Suppressor macrophage treated with lipopolysaccharide for 1 hour (primary cell): ENCODE data around the gene DLG3.
"Not testable (repeated sequence)": the region's sequence is repeated elsewhere in the genome, so short reads cannot be mapped to it uniquely, and the experiment has no call there.

Experiments used
- DNase-seq, 3 donors: peaks; one replicate each; pipeline ENCODE4 v3.0.0-alpha.2; 2020 to 2022

The DLG3 gene

DNA sequence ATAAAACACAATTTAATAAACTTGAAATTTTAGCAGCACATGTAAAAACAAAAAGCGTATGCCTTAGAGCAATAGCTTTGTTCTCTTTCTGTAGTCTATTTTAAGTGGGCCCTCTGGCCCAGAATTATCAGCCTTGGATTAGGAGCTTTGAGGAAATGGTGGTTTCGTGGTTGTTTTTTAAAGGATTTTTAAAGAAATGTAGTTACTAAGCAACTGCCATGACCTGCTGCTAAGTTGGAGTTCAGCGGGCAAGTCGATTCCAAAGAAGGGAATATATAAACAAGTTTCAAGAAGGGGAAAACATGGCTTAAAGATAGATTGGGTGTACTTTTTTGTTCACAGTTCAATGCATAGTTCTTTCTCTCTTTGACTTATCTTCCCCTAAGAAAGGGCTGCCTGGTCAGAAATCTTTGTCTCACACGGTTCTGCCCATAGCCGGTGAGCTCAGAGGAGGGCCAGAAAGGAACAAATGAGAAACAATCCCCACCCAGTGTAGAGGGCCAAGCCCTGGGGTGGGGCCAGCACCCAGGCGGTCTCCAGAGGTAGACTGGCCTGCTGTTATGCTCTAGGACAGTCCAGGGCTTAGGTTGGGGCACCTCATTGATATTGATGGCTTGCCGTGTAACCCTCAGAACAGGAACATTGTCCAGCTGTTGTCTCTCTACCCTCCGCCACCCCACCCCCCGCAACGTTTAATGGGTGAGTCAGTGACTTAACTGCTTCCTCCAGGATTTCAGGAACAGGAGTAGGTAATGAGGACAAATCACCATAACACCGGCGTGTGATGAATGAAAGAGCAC lies 32.5 kb downstream of the DLG3 start:
- peak in 2 of 3 donors; percentile 21 to 23 for DNase-seq

DNA sequence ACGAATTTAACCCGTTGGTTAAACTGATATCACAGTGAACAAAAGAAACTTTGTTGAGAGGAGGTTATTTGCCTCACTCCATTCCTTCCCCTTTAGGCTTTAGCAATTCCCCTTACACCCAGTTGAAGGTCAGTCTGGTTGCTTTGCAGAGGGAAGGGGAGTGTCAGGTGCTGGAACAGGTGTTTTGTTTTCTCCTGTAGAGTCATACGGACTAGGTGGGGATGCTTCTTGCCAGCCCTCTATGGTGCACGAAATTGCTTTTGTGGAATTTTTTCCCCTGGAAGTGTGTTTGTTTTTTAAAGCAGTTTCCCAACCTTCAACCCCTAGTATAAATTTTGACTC lies 33.1 kb downstream of the DLG3 start:
- no peak for DNase-seq

DNA sequence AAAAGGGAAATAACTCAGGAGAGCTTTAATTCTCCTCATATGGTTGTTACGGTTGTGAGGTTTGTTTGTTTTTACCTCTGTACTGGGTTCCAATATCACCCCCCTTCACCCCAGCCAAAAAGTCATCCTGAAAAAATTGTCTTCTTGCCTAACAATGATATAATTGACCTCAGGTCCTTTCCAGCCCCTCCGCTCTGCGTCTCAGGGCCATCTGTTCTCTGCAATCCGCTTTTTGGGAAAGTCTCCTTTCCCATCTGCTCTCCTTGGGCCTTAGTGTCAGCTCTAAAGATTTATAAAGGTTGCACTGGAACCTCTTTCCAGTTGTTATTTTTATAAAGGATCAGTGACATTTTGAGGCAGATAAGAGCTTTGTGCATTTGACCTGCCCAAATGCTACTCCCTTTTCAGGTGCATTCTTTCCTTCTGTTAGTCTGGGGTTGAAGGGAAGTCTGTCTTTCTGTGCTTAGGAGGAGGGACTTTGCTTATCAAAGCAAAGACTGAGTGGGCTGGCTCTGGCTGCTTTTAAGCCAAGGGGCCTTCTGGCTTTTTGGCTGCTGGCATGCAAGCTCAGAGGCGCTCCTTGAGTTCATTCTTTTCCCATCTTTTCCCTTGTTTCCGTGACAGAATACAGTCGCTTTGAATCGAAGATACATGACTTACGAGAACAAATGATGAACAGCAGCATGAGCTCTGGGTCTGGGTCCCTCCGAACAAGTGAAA lies 34.1 kb downstream of the DLG3 start:
- DNase-seq: no peak

DNA sequence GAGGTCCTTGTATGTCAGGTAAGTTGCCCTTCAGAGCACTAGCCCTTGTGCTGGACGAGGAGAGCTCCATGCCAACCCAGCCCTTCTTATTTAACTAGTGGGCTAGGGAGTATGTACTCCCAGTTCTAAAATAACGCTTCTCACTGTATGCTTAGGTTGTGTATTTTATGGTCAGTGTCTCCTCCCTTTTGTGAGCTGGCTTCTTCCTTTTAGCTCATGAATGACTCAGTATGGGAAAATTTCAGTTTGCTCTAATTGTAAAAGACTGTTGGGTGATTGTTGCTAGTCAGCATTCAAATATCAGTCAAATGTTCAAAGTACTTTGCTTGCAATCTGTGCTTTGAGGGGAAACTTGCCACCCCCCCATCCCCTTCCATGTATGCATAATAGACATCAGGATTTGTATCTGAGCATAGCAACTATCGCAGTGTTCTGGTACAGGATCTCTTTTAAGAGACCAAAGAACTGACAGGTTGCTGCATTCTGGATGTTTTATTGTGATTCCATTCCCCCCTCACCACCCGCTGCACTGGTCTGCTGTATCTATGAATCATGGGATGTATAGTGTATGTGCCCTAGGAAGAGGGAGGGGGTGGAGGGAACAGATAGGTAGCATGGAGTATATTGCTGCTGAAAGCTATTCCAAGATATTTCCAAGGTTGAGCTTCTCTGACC lies 34.7 kb downstream of the DLG3 start:
- peak in 2 of 3 donors; percentile 45 to 49 for DNase-seq

DNA sequence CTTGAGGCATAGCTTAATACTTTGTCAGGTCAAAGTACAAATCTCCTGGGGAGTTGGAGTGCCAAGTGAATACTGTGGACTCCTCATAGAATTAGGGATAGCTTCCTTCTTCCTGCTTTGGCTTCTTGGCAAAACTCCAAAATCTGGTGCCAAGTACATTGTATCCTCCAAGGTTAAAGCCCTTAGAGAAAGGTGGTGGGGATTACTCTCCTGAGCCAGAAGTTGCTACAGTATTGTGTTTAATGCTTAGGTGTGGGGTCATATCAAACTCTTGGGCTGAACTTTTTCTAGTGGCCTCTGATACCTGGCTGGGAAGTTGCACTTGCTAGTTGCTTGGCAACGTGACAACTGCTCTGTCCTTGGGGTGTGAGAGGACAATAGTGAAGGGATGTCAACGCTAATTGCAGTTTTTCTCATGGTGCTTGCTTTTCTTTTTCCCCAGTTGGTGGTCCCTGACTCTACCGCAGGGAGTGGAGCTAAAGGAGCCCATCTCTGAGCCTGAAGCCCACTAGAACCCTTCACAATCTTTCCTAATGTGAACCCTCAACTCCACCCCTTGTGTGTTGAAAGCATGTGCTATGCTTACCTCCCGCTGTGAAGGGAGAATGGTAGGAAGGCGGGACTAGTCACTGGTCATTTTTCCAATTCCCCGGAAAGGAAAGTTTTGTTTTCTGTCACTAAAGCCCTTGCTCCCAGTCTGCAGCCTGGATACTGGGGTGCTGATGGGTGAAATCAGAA lies 35.5 kb downstream of the DLG3 start:
- no peak for DNase-seq

DNA sequence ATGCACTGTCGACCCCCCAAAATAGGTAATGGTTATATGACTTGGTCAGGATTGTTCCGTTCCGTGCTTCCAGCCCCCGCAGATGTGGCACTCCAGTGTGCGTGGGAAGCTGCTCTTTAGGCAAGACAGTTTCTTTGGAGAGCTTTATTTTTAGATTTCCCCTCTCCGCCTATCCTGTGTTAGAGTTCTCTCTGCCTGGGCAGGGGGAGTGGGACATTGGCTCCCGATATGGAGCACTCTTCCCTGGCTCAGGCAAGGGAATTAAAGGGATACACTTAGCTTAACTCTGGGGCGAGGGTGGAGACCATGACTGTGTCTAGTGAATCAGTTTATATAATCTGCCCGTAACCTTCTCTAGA lies 36.0 kb downstream of the DLG3 start:
- no peak for DNase-seq

DNA sequence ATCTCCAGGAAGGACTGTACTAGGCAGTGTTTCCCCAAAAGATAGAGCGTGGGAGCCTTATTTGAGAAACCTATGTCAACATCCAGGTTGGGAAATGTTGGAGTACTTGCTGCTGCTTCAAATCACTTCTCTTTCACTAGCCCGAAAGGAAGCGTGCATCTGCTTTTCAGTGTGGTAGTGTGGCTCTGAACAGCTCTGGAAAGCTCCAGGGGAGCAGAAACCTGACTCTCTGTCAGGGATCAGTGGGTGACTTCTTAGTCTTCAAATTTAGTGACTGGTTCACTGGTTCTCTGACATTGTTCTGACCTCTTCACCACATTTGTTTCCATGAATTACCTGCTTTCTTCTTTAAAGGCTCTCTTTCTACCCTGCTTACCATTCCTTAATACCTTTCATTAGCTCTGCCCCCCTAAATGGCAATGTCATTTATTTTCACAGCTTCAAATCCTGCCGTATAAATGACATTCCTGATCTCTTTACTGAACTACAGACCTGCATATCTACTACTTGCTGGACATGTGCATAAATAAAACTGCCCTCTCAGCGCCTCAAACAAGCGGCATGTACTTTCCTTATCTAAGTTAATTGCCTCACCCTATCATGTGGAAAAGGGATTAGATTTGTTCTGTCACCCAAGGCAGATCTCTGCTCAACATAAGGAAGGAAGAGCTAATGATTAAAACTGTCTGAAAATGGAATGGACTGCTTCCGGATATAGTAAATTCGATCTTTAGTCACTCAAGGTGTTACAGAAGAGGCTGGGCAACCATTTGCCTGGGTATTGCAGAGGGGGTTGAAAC lies 37.0 kb downstream of the DLG3 start:
- DNase-seq: peak; percentile 58 to 72 (median 71)

DNA sequence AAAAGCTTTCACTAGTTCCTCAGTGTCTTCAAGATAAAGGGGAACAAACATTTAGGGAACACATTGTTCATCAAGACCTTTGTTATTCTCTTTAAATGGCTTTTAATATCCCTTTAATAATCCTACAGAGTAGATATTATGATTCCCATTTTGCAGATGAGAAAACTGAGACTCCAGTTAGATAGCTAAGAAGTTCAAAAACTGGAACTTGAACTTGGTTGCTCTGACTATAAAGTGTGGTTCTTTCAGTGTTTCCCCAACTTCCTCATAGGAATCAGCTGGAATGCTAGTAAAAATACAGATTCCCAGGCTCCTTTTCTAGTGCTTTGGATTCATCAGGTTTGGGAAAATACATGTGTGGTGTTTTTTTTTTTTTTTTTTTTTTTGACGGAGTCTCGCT lies 37.7 kb downstream of the DLG3 start:
- peak in 1 of 3 donors; percentile 14 for DNase-seq

DNA sequence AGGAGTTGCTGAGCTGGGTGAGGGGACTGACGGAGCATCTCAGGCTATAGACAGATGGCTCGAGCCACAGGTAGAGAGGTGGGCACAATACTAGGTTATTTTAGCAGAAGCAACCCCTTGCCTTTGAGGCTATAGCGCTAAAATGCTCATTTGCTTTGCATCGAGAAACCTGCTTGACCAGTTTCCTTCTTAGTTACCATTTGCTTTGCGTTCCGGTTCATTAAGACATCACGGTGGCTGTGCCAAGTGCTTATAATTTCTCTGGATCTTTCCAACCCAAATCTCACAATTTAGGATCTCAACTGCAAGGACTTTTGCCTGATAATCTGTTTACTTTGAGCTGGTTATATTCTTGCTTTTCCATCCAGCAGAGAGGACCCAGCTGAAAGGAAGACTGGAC lies 40.8 kb downstream of the DLG3 start:
- DNase-seq: no peak

DNA sequence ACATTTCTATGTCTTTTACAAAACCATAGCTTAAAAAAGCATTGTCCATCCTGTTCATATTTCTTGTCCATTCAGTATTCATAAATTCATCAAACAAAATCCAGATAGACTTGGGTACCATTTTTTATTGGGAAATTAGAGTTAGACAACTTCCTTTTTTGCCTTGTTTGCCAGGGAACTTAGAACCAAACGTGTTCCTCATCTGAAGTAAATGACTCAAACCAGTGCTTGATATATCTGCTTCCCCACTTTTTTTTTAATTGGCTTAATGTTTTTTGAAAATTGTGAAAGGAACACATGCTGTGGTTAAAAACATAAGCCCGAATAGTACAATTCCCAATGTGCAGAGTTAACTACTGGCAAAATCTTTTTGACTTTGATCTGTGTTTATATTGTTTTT lies 44.2 kb downstream of the DLG3 start:
- DNase-seq: peak in 2 of 3 donors; percentile 34 to 46

DNA sequence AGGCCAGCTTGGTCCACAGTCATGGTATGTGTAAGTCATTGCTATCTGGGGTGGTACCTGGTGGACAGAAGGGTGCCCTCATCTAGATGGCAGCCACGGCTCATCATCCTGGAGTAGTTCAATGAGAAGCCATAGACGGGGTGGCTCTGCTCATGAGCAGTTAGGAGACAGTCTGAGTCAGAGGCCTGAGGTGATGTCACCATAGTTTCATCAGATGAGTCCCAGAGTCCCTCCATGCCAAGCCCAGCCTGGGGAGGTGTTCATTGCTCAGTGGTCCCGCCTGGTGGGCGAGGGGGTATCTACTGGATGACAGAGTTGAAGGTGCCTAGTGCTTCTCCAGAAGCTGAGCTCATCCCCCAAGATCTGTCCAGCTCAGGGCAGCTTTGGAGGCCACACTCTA lies 49.8 kb downstream of the DLG3 start:
- peak; percentile 37 to 42 (median 40) for DNase-seq

DNA sequence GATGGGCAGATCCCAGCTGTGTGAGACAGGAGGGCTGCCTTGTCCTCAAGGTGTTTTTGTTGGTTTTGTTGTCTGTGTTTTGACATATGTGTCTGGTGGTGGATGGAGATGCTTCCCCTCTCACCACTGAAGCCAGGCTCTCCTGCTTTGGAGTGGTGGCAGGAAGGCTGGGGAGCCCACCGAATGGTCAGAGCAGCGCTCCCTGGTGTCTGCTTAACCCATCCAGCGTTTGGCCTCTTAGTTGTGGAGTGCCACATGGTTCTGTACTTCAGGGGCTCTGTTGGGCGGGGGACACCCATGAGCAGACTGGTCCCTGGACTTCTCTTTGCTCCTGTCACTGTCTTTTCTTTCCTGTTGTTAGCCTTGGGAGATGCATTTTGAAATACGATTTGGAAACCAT lies 51.9 kb downstream of the DLG3 start:
- DNase-seq: no peak

DNA sequence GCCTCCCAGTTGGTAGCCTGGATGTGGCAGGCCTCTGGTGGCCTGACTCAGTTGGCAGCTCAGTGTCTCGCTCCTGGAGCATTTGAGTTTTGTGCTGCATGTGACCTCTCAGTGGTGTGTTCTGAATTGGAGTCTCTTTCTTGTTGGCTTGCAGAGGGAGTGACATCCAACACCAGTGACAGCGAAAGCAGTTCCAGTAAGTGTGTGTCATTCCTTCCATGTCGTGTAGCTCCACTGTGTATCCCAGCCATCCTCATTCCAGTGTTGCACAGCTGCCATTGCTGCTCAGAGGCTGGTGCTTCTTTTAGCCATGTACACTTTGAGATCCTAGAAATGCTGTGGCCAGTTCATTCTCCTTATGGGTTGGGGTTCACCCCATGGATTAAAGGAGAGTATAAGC lies 52.4 kb downstream of the DLG3 start:
- no peak for DNase-seq

DNA sequence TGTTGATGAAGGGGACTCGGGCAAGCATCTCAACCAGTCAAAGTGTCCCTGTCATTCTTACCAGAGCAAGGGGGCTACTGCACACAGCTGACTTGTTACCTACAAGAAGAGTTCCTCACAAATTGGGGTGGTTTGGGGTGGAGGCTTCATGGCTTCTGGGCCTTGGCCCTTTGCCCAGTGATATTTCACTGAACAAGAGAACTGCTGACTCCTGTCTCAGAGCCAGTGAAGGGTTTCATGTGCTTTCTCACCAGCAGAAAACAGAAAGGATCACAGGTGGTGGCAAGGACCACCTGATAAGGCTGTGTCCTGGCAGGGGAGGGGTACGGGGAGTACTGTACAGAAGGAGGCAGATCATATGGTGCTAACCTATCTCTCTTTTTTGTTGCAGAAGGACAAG lies 53.5 kb downstream of the DLG3 start:
- DNase-seq: no peak

DNA sequence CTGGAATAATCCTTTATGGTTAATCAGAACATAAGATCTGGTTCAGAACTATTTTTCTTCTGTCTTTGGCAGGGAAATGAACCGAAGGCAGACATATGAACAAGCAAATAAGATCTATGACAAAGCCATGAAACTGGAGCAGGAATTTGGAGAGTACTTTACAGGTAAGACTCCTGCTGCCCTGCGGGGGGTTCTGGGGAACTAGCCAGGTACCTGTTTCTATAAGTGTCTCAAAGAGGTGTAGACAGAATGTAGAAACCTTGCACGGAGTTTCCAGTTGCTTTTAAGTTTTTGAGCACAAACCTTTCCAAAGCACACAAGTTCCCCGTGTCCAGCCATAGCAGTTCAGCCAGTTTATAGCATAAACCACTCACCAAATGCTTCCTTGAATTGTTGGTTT lies 56.2 kb downstream of the DLG3 start:
- no peak for DNase-seq

DNA sequence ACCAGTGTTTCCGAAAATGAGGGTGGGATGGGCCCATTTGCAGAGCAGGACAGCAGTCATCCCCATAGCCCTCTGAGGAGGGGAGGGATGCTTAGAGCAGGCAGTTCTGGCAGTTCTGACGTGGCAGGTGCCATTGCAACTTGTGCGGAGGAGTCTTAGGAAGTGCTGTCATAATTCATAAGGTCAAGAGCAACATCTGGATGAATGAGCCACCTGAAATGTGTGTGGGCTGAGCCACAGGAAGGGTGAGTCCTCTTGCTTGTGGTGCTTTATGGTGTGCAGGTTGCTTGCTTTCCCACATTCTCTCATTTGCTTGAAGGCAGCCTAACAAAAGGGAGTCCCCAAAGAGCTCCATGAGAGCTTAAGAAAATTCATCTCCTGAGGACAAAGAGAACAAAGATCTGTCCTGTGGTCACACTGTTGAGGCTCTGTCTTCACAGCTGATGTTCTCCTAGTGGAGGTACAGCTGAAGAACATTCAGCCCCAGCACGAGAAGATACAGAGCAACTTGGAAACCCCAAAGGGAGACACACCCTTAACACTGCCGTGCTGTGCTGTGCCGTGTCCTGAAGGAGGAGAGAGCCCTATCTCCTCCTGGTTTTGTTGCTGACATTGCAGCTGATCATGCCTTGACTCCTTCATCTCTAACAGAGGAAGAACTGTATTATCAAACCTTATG lies 60.3 kb downstream of the DLG3 start:
- DNase-seq: no peak

DNA sequence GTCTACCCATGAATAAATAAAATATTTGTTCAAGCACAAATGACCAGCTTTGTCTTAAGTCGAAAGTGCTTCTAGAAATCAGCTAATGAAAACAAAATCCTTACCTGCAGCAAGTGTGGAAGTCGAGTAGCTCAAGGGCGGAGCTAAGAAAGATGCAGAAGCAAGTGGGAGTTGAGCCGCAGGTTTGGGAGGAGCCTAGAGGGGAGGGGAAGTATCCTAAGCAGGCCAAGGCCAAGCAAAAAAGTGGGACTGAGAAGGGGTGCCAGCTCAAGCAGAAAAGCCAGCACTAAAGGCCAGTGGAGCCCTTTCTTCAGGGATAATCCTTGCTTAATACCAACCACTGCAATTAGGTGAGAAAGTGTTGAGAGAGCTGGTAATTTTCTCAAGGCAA lies 60.8 kb downstream of the DLG3 start:
- DNase-seq: no peak

DNA sequence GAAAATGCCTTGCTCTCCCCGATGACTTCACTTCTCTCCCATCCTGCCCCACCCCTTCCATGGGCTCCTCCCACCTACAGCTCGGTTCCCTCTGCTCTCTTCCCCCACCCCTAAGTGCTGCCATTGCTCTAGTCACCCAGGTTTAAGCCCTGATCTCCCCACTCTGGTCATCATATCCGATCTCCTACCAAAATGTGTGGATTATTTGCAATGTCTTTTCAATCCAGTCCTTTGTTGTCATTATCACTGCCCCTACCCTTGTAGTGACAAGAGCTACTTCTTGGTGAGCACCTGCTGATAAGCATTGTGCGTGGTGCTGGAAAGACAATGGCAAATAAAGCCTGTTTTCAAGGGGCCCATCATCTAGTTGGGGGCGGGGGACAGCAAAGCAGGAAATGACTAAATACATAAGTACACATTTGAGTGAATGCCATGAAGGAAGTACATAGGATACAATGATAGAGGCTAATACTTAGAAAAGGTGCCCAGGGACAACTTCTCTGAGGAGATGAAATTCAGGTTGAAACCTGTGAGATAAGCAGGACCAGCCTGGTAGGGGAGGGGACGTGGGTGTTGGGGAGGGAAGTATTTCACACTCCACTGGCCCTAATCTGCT lies 63.8 kb downstream of the DLG3 start:
- no peak for DNase-seq

DNA sequence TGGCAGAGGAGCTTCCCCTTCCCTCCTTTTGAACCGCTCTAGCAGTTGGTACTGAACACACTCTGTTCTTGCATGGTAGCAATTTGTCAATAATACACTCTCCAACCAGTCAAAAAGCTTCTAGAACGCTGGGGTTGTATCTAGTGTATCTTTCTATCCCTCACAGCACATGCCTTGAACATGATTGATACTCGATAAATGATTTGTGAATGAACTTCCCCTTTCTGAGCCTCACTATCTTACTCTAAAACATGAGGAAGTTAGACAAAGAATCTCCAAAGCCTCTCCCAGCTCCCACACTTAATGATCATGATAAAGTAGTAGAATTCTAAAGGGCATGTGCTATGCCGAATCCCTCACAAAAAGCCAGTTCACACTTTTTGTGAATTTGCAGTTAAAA lies 64.4 kb downstream of the DLG3 start:
- no peak for DNase-seq

DNA sequence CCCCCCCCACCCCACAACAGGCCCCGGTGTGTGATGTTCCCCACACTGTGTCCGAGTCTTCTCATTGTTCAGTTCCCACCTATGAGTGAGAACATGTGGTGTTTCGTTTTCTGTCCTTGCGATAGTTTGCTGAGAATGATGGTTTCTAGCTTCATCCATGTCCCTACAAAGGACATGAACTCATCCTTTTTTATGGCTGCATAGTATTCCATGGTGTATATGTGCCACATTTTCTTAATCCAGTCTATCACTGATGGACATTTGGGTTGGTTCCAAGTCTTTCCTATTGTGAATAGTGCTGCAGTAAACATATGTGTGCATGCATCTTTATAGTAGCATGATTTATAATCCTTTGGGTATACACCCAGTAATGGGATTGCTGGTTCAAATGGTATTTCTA lies 70.6 kb downstream of the DLG3 start:
- not testable (repeated sequence) for DNase-seq

DNA sequence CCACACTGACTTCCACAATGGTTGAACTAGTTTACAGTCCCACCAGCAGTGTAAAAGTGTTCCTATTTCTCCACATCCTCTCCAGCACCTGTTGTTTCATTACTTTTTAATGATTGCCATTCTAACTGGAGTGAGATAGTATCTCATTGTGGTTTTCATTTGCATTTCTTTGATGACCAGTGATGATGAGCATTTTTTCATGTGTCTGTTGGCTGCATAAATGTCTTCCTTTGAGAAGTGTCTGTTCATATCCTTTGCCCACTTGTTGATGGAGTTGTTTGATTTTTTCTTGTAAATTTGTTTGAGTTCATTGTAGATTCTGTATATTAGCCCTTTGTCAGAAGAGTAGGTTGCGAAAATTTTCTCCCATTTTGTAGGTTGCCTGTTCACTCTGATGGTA lies 71.1 kb downstream of the DLG3 start:
- not testable (repeated sequence) for DNase-seq

DNA sequence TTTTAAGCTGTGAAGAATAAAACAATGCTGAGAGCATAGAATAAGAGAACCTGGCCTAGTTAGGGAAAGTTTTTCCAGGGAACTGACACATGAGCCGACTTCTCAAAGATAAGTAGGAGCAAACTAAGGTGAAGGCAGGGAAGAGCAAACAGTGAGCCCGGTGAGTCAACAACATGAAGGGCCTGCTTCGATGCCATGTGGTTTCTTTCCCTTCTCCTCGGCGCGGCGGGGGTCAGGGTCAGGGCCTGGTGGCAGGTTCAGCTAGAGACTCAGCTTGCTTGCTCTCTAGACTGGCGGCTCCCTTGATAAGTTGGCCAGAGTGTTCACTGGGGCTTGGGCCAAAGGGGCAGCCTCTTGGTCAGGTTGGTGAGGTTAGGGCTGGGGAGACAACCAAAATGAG lies 81.1 kb downstream of the DLG3 start:
- DNase-seq: no peak
